Testis (tissue), 2 donors: ENCODE data around the gene FSHB.

Experiments used
- POLR2A ChIP-seq: fragments of 450-650 bp; IDR thresholded peaks from one replicate; pipeline ENCODE4 v1.6.1; 2017; ENCODE audit warnings: antibody characterized with exemption, mild to moderate bottlenecking, moderate library complexity
- TF ChIP-seq, protein P1 (sequence below), 3 experiments: fragments of 450-650 bp in 2 of 3; fragments of 200-600 bp in 1 of 3; sonication (generic) in 1 of 3; IDR thresholded peaks; one replicate each; pipeline ENCODE4 v1.5.1; 2016 to 2019; ENCODE audit warnings: antibody characterized with exemption in 3 of 3, mild to moderate bottlenecking in 2 of 3, moderate library complexity in 1 of 3

DNA sequence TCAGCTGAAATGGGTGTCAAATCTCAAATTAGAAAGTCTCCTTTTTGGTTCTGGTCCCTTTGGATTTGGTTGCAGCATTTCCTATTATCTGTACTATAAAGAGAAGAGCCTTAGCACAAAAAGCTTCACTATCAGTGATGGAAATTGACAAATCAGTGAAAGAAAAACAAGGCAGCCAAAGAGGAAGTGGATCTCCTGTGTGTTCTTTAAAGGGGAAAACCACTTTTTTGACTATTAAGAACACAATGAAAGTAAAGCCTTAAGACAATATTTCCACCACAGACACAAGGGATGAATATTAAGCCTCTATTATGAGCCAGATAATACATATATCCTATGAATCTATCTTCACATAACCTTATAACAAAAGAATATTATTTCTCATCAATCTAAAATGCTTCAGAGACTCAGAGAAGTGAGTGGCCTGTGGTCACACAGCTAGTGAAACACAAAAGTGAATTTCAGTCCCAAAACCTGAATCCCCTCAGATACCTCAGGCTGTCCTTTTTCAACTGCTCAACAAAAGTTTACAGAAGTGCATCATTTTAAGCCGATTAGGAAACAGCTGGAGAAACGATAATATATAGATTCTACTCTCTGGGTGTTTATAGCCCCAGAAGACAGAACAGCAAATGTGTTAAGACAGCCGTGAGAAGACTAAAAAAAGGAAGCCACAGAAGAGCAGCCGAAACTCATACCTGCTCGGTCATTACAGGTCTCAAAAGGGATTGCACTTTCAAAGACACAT, 24.4 kb upstream of the FSHB start:
- TF ChIP-seq, protein P1, sequence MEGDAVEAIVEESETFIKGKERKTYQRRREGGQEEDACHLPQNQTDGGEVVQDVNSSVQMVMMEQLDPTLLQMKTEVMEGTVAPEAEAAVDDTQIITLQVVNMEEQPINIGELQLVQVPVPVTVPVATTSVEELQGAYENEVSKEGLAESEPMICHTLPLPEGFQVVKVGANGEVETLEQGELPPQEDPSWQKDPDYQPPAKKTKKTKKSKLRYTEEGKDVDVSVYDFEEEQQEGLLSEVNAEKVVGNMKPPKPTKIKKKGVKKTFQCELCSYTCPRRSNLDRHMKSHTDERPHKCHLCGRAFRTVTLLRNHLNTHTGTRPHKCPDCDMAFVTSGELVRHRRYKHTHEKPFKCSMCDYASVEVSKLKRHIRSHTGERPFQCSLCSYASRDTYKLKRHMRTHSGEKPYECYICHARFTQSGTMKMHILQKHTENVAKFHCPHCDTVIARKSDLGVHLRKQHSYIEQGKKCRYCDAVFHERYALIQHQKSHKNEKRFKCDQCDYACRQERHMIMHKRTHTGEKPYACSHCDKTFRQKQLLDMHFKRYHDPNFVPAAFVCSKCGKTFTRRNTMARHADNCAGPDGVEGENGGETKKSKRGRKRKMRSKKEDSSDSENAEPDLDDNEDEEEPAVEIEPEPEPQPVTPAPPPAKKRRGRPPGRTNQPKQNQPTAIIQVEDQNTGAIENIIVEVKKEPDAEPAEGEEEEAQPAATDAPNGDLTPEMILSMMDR (IDR thresholded peaks at IDR 0.05), result no peak
- TF ChIP-seq POLR2A, result no peak
